Natural killer cell treated with Interleukin-12 subunit alpha and Interleukin-12 subunit beta and Interleukin-15 and Interleukin-18, amount 100 ng/mL, for 72 hours (primary cell): ENCODE data around the gene SHH. TPM values are rescaled to one million over a fixed set of nuclear protein-coding genes. Genes with fewer than 3 reads are reported as not detected.
A peak's percentile ranks its signal among the peaks of the same experiment; 100 is the strongest.

Experiments used
- ATAC-seq, 2 donors: fragments of 150-1000 bp; cut with Tn5 transposase in 1 of 2; sonication (Bioruptor Pico), chemical (Tn5 transposase) in 1 of 2; 2 replicates each; pipeline ENCODE4 v1.10.0; 2021
- DNase-seq: peaks from one replicate; pipeline ENCODE4 v3.0.0; 2022; ENCODE audit warnings: low spot score
- H3K27ac Mint-ChIP-seq, 2 donors: 1 replicate in 1 of 2; 2 replicates in 1 of 2; pipeline ENCODE4 v1.8.0; 2022; ENCODE audit warnings: mixed read lengths in 2 of 2, mild to moderate bottlenecking in 1 of 2, moderate library complexity in 1 of 2
- H3K27me3 Mint-ChIP-seq, 2 donors: 1 replicate in 1 of 2; 2 replicates in 1 of 2; pipeline ENCODE4 v1.8.0; 2022; ENCODE audit warnings: mixed read lengths in 2 of 2
- H3K36me3 Mint-ChIP-seq: one replicate; pipeline ENCODE4 v1.8.0; 2022; ENCODE audit warnings: mixed read lengths
- H3K4me1 Mint-ChIP-seq, 2 donors: 1 replicate in 1 of 2; 2 replicates in 1 of 2; pipeline ENCODE4 v1.8.0; 2022; ENCODE audit warnings: low read depth in 2 of 2, mixed read lengths in 2 of 2, mild to moderate bottlenecking in 1 of 2
- H3K4me3 Mint-ChIP-seq: one replicate; pipeline ENCODE4 v1.8.0; 2022; ENCODE audit warnings: mixed read lengths
- H3K9me3 Mint-ChIP-seq: 2 replicates; pipeline ENCODE4 v1.8.0; 2022; ENCODE audit warnings: mixed read lengths
- total RNA-seq, 2 donors: library from RNA; stranded (reverse); gene quantifications; one replicate each; pipeline ENCODE4 v1.2.3, GENCODE V29; 2022

Gene SHH
- total RNA-seq, 2 donors from 2014 or later, result not detected

- H3K27ac Mint-ChIP-seq, result no peak overlapping the region
- peaks cover 0 to 3% of the 10 kb centered on the region in 2 donors for H3K4me1 Mint-ChIP-seq
- no peaks in the 10 kb centered on the region for H3K9me3 Mint-ChIP-seq
- ATAC-seq (no peak), DNase-seq (peak; percentile 29)
- H3K36me3 Mint-ChIP-seq, result peaks cover 12% of the 10 kb centered on the region
- H3K4me3 Mint-ChIP-seq, result no peak overlapping the region
- H3K27me3 Mint-ChIP-seq, result no peaks in the 10 kb centered on the region
These were observed 31.4 kb downstream of the SHH start for GRCh38 chr7:155780884-155781283.

GRCh38 chr7:155778349-155778748, 33.9 kb downstream of the SHH start:
- peak; percentile 44 for DNase-seq
- Mint-ChIP-seq H3K27me3 (no peaks in the 10 kb centered on the region), H3K9me3 (no peaks in the 10 kb centered on the region), H3K4me1 (peaks cover 0 to 3% of the 10 kb centered on the region in 2 donors), H3K36me3 (peaks cover 12% of the 10 kb centered on the region), H3K27ac (peak overlapping the region in 1 of 2 donors; percentile 58), H3K4me3 (no peak overlapping the region)
- no peak for ATAC-seq

GRCh38 chr7:155776606-155777005, 35.7 kb downstream of the SHH start:
- no peaks in the 10 kb centered on the region for H3K27me3 Mint-ChIP-seq
- no peak overlapping the region for H3K4me3 Mint-ChIP-seq
- ATAC-seq (peak in 1 of 2 donors; percentile 36), DNase-seq (peak; percentile 48)
- no peaks in the 10 kb centered on the region for H3K9me3 Mint-ChIP-seq
- H3K27ac Mint-ChIP-seq, result no peak overlapping the region
- H3K36me3 Mint-ChIP-seq, result peaks cover 12% of the 10 kb centered on the region
- H3K4me1 Mint-ChIP-seq, result peaks cover 0 to 3% of the 10 kb centered on the region in 2 donors

- ATAC-seq, result no peak
- Mint-ChIP-seq H3K36me3 (peaks cover 8% of the 10 kb centered on the region), H3K27ac (no peak overlapping the region), H3K4me3 (no peak overlapping the region), H3K4me1 (peaks cover 0 to 6% of the 10 kb centered on the region in 2 donors), H3K9me3 (no peaks in the 10 kb centered on the region), H3K27me3 (no peaks in the 10 kb centered on the region)
- no peak for DNase-seq
These were observed 36.6 kb downstream of the SHH start for GRCh38 chr7:155775691-155776090.

- H3K27me3 Mint-ChIP-seq, result no peaks in the 10 kb centered on the region
- peaks cover 0 to 6% of the 10 kb centered on the region in 2 donors for H3K4me1 Mint-ChIP-seq
- no peaks in the 10 kb centered on the region for H3K9me3 Mint-ChIP-seq
- no peak for ATAC-seq
- H3K27ac Mint-ChIP-seq, result no peak overlapping the region
- H3K36me3 Mint-ChIP-seq, result peaks cover 5% of the 10 kb centered on the region
- DNase-seq, result peak; percentile 28
- no peak overlapping the region for H3K4me3 Mint-ChIP-seq
These were observed 37.3 kb downstream of the SHH start for GRCh38 chr7:155774947-155775346.

- no peak for ATAC-seq
These were observed 38.7 kb downstream of the SHH start for GRCh38 chr7:155773531-155773930.

GRCh38 chr7:155770241-155770640, 42.0 kb downstream of the SHH start:
- peaks cover 23% of the 10 kb centered on the region for H3K36me3 Mint-ChIP-seq
- no peak for ATAC-seq

More at GRCh38 chr7:155773531-155773930, 38.7 kb downstream of the SHH start:
- H3K36me3 Mint-ChIP-seq, result peaks cover 11% of the 10 kb centered on the region
- peaks cover 0 to 7% of the 10 kb centered on the region in 2 donors for H3K4me1 Mint-ChIP-seq
- H3K9me3 Mint-ChIP-seq, result no peaks in the 10 kb centered on the region
- no peak for DNase-seq
- no peaks in the 10 kb centered on the region for H3K27me3 Mint-ChIP-seq
- peak overlapping the region in 1 of 2 donors; percentile 62 for H3K27ac Mint-ChIP-seq
- H3K4me3 Mint-ChIP-seq, result no peak overlapping the region

GRCh38 chr7:155769701-155770100, 42.6 kb downstream of the SHH start:
- Mint-ChIP-seq H3K27ac (peak overlapping the region in 1 of 2 donors; percentile 15), H3K4me3 (no peak overlapping the region)

More at GRCh38 chr7:155770241-155770640, 42.0 kb downstream of the SHH start:
- Mint-ChIP-seq H3K27ac (no peak overlapping the region), H3K9me3 (no peaks in the 10 kb centered on the region), H3K4me1 (peaks cover 5 to 16% of the 10 kb centered on the region in 2 donors), H3K27me3 (no peaks in the 10 kb centered on the region), H3K4me3 (no peak overlapping the region)
- DNase-seq, result no peak

GRCh38 chr7:155766966-155767916, 45.0 kb downstream of the SHH start:
- Mint-ChIP-seq H3K27ac (peak overlapping the region in 1 of 2 donors; percentile 55), H3K4me3 (no peak overlapping the region), H3K9me3 (no peaks in the 10 kb centered on the region), H3K36me3 (peaks cover 23% of the 10 kb centered on the region), H3K27me3 (no peaks in the 10 kb centered on the region), H3K4me1 (peaks cover 33 to 44% of the 10 kb centered on the region in 2 donors)
- DNase-seq (no peak), ATAC-seq (no peak)

More at GRCh38 chr7:155769701-155770100, 42.6 kb downstream of the SHH start:
- Mint-ChIP-seq H3K4me1 (peaks cover 8 to 20% of the 10 kb centered on the region in 2 donors), H3K27me3 (no peaks in the 10 kb centered on the region), H3K36me3 (peaks cover 23% of the 10 kb centered on the region), H3K9me3 (no peaks in the 10 kb centered on the region)
- ATAC-seq (no peak), DNase-seq (no peak)

- DNase-seq (no peak), ATAC-seq (no peak)
- no peaks in the 10 kb centered on the region for H3K9me3 Mint-ChIP-seq
- H3K27me3 Mint-ChIP-seq, result no peaks in the 10 kb centered on the region
- peaks cover 23% of the 10 kb centered on the region for H3K36me3 Mint-ChIP-seq
- H3K27ac Mint-ChIP-seq, result no peak overlapping the region
- no peak overlapping the region for H3K4me3 Mint-ChIP-seq
- peaks cover 41 to 53% of the 10 kb centered on the region in 2 donors for H3K4me1 Mint-ChIP-seq
These were observed 45.9 kb downstream of the SHH start for GRCh38 chr7:155766386-155766785.

- Mint-ChIP-seq H3K27me3 (no peaks in the 10 kb centered on the region), H3K9me3 (no peaks in the 10 kb centered on the region), H3K27ac (peak overlapping the region; percentile 98), H3K4me1 (peaks cover 48 to 56% of the 10 kb centered on the region in 2 donors), H3K36me3 (peaks cover 19% of the 10 kb centered on the region), H3K4me3 (peak overlapping the region; percentile 32)
- DNase-seq (no peak), ATAC-seq (no peak)
These were observed 46.8 kb downstream of the SHH start for GRCh38 chr7:155765458-155765857.

- Mint-ChIP-seq H3K4me3 (peak overlapping the region; percentile 84), H3K4me1 (peaks cover 56 to 61% of the 10 kb centered on the region in 2 donors), H3K9me3 (no peaks in the 10 kb centered on the region), H3K27me3 (no peaks in the 10 kb centered on the region), H3K27ac (peak overlapping the region; percentile 98), H3K36me3 (peaks cover 18% of the 10 kb centered on the region)
- peak; percentile 81 for DNase-seq
- ATAC-seq, result peak; percentile 72 to 79
These were observed 47.8 kb downstream of the SHH start for GRCh38 chr7:155764438-155764793.

- Mint-ChIP-seq H3K27ac (peak overlapping the region; percentile 98), H3K4me1 (peaks cover 56 to 61% of the 10 kb centered on the region in 2 donors), H3K4me3 (peak overlapping the region; percentile 84), H3K9me3 (no peaks in the 10 kb centered on the region), H3K36me3 (peaks cover 18% of the 10 kb centered on the region), H3K27me3 (no peaks in the 10 kb centered on the region)
- ATAC-seq (peak; percentile 92 to 94), DNase-seq (peak; percentile 83)
These were observed 48.4 kb downstream of the SHH start for GRCh38 chr7:155763691-155764437.
